MCF 10A (cell line): ENCODE results near the gene MOSPD3. TPM values are rescaled to one million over a fixed set of nuclear protein-coding genes. Genes with fewer than 3 reads are reported as not detected.

ENCODE experiments used
- BruUV-seq: library from RNA; stranded (reverse); fragments of 400-500 nt; replicated peaks from 2 replicates; lab custom pipeline; 2021; lab: Mats Ljungman, UMichigan
- CTCF ChIA-PET: fragments of 300-600 bp; sonication (Branson Sonifier 250); formaldehyde crosslinking; extraction: SDS; loops from one replicate; lab custom pipeline; 2021; ENCODE audit warnings: antibody characterized with exemption, inconsistent platforms; lab: Yijun Ruan, JAX
- POLR2A ChIA-PET: fragments of 300-600, 350-650 bp; sonication (Branson Sonifier 250); formaldehyde crosslinking; extraction: SDS; loops from one replicate; lab custom pipeline; 2020; ENCODE audit warnings: antibody characterized with exemption, inconsistent platforms; lab: Yijun Ruan, JAX
- DNase-seq: peaks from one replicate; pipeline ENCODE4 v3.0.0-alpha.2; 2018; ENCODE audit not compliant: unreplicated experiment
- H3K27ac Mint-ChIP-seq: one replicate; pipeline ENCODE4 v1.8.0; 2022; ENCODE audit warnings: mild to moderate bottlenecking, low read depth, mixed read lengths; ENCODE audit not compliant: unreplicated experiment
- H3K27me3 Mint-ChIP-seq: one replicate; pipeline ENCODE4 v1.8.0; 2022; ENCODE audit warnings: mixed read lengths; ENCODE audit not compliant: insufficient read depth, unreplicated experiment
- H3K36me3 Mint-ChIP-seq: one replicate; pipeline ENCODE4 v1.8.0; 2022; ENCODE audit warnings: mild to moderate bottlenecking, moderate library complexity, mixed read lengths; ENCODE audit not compliant: insufficient read depth, unreplicated experiment
- H3K4me1 Mint-ChIP-seq: one replicate; pipeline ENCODE4 v1.8.0; 2022; ENCODE audit warnings: mixed read lengths; ENCODE audit not compliant: insufficient read depth, unreplicated experiment
- H3K4me3 Mint-ChIP-seq: one replicate; pipeline ENCODE4 v1.8.0; 2022; ENCODE audit warnings: mild to moderate bottlenecking, moderate library complexity, mixed read lengths; ENCODE audit not compliant: unreplicated experiment
- H3K9me3 Mint-ChIP-seq: one replicate; pipeline ENCODE4 v1.8.0; 2022; ENCODE audit warnings: mixed read lengths; ENCODE audit not compliant: unreplicated experiment
- intact Hi-C: fragments of 100-400 bp; cut with micrococcal nuclease; formaldehyde crosslinking; loops from 2 replicates; pipeline ENCODE4 v1.14.1; 2022
- total RNA-seq: library from RNA; stranded (reverse); gene quantifications from 2 replicates; pipeline ENCODE4 v1.2.3, GENCODE V29; 2022
- TF ChIP-seq, protein P1 (sequence below): fragments of 200-600 bp; IDR thresholded peaks from one replicate; pipeline ENCODE4 v1.8.0; 2022; ENCODE audit warnings: antibody characterized with exemption, mild to moderate bottlenecking; ENCODE audit not compliant: unreplicated experiment

MOSPD3 gene
- total RNA-seq, 1 experiment from 2014 or later = 7.4 TPM

- POLR2A ChIA-PET = no interaction called here
- TF ChIP-seq, protein P1, sequence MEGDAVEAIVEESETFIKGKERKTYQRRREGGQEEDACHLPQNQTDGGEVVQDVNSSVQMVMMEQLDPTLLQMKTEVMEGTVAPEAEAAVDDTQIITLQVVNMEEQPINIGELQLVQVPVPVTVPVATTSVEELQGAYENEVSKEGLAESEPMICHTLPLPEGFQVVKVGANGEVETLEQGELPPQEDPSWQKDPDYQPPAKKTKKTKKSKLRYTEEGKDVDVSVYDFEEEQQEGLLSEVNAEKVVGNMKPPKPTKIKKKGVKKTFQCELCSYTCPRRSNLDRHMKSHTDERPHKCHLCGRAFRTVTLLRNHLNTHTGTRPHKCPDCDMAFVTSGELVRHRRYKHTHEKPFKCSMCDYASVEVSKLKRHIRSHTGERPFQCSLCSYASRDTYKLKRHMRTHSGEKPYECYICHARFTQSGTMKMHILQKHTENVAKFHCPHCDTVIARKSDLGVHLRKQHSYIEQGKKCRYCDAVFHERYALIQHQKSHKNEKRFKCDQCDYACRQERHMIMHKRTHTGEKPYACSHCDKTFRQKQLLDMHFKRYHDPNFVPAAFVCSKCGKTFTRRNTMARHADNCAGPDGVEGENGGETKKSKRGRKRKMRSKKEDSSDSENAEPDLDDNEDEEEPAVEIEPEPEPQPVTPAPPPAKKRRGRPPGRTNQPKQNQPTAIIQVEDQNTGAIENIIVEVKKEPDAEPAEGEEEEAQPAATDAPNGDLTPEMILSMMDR = no peak
- CTCF ChIA-PET = interaction anchor here (0.9 to 2.6 kb wide), 2 partner anchors 12 to 102 kb away, joined by 6 to 14 read pairs; no protein-coding TSS in a partner anchor
- no TSS peak for BruUV-seq
- H3K4me3 Mint-ChIP-seq = no peak overlapping the region
- intact Hi-C loops = no loop called here
- peaks cover 14% of the 10 kb centered on the region for H3K36me3 Mint-ChIP-seq
- H3K4me1 Mint-ChIP-seq = no peaks in the 10 kb centered on the region
- no peak overlapping the region for H3K27ac Mint-ChIP-seq
- no peak for DNase-seq
- no peaks in the 10 kb centered on the region for H3K27me3 Mint-ChIP-seq
- H3K9me3 Mint-ChIP-seq = no peaks in the 10 kb centered on the region
Observed at GRCh38 chr7:100571829-100572116, 40.6 kb upstream of the MOSPD3 start.

DNA sequence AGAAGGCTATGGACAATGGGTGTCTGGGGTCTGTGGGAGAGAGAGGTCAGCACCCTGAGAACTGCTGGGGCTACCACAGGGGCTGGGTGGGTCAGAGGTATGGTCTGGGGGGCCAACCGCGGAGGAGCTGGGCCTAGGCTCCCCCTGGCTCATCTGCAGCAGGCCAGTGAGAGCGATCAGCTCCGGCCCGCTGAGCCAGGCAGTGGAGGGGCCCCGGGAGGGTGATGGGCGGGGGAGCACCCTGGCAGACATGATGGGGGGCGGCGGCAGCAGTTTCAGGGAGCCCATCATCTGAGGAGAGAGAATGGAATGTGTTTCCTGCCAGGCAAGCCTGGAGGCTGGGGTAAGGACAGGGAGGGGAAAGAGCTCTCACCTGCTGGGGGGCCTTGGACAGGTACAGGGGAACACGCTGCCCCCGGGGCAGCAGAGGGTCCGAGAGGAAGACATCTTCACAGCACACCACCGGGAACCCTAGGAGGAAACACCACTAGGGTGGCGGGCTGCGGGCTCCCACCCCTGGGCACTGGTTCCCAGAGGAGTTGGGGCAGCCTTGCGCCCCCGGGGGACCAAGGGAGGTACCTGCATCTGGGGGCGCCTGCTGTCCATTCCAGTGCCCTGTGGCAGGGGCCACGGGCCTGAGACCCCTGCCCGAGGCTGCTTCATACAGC is 39.9 kb upstream of the MOSPD3 start:
- Mint-ChIP-seq H3K36me3 (peaks cover 14% of the 10 kb centered on the region), H3K27me3 (no peaks in the 10 kb centered on the region), H3K4me3 (no peak overlapping the region), H3K4me1 (no peaks in the 10 kb centered on the region), H3K9me3 (no peaks in the 10 kb centered on the region), H3K27ac (no peak overlapping the region)
- CTCF ChIA-PET = interaction anchor here (0.6 to 2.6 kb wide), 2 partner anchors 8 to 12 kb away, joined by 3 to 14 read pairs; no protein-coding TSS in a partner anchor
- BruUV-seq = no TSS peak
- POLR2A ChIA-PET = interaction anchor here (0.7 to 1.3 kb wide), 2 partner anchors 14 to 30 kb away, joined by 3 to 5 read pairs; partner anchors contain the start of genes FBXO24 and LRCH4
- intact Hi-C loops = no loop called here
- DNase-seq = no peak
- TF ChIP-seq, protein P1 = no peak

DNA sequence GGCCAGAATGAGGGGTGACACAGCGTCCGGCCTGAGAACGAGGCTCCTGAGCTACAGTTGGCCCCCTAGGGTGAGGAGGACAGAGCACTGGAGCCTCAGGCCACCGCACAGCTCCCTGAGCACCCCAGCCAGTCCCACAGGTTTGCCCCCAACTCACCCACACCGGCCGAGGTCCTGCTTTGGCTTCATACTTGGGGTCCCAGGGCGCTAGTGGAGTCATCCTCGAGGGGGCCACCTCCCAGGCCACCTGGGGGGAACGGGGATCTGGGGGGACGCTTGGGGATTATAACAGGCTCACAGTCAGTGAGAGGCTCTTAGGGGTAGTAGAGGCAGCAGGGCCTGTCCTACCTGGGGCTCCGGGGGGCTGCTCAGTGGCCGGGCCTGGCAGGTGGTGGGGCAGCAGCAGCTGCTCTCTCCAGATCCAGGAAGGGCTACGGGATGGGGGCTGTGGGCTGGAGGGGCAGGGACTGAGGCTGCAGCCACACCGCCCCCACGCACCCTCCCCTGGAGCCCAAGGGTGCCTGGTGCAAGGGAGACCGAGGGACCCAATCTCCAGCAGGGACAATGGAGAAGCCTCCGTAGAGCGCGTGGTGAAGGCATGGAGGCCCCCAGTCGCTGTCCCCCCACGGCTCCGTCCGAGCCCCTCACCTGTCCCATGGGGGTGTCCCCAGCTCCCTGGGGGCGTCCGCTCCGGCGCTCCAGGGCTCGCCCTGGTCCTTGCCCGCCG is 39.2 kb upstream of the MOSPD3 start:
- intact Hi-C loops = no loop called here
- no peak overlapping the region for H3K4me3 Mint-ChIP-seq
- DNase-seq = no peak
- TF ChIP-seq, protein P1 = no peak
- H3K4me1 Mint-ChIP-seq = no peaks in the 10 kb centered on the region
- no TSS peak for BruUV-seq
- H3K27ac Mint-ChIP-seq = no peak overlapping the region
- peaks cover 14% of the 10 kb centered on the region for H3K36me3 Mint-ChIP-seq
- ChIA-PET POLR2A (interaction anchor here (0.7 to 1.3 kb wide), 2 partner anchors 13 to 31 kb away, joined by 3 to 5 read pairs; partner anchors contain the start of genes FBXO24 and LRCH4), CTCF (interaction anchor here (0.6 to 2.6 kb wide), 2 partner anchors 9 to 13 kb away, joined by 3 to 14 read pairs; no protein-coding TSS in a partner anchor)
- no peaks in the 10 kb centered on the region for H3K27me3 Mint-ChIP-seq
- H3K9me3 Mint-ChIP-seq = no peaks in the 10 kb centered on the region
